HepG2 (cell line): ENCODE data around the gene GH2. TPM values are rescaled to one million over a fixed set of nuclear protein-coding genes. Genes with fewer than 3 reads are reported as not detected.

Experiments used
- AGO2 ChIP-seq: fragments of 200-400 bp; formaldehyde crosslinking; optimal IDR thresholded peaks from 2 replicates; pipeline ENCODE3; 2017; ENCODE audit warnings: mild to moderate bottlenecking, low read depth, low read length, moderate library complexity
- EHMT2 ChIP-seq: fragments of 200-600 bp; sonication (generic); IDR thresholded peaks from 2 replicates; pipeline ENCODE4 v1.7.0; 2017; ENCODE audit warnings: antibody characterized with exemption, low read depth, low read length, borderline replicate concordance
- EP300 ChIP-seq, 3 experiments: sonication (generic) in 1 of 3; formaldehyde crosslinking in 1 of 3; IDR thresholded peaks; 2 replicates each; pipeline versions ENCODE4 v1.5.1 to v1.6.1; 2011 to 2020; ENCODE audit warnings: low read depth in 2 of 3, low read length in 2 of 3, borderline replicate concordance in 1 of 3, improper control_type of control experiment in 1 of 3, mild to moderate bottlenecking in 1 of 3, missing genetic modification reagents in 1 of 3, moderate library complexity in 1 of 3
- ESRRA ChIP-seq: sonication (generic); formaldehyde crosslinking; IDR thresholded peaks from 2 replicates; pipeline ENCODE4 v1.5.1; 2020; ENCODE audit warnings: mild to moderate bottlenecking, low read depth, missing genetic modification reagents
- FOXA1 ChIP-seq, 2 experiments: fragments of 450-650 bp in 1 of 2; sonication (generic) in 1 of 2; formaldehyde crosslinking in 1 of 2; IDR thresholded peaks; 2 replicates each; pipeline versions ENCODE4 v1.4.0 to v1.6.1; 2016 to 2020; ENCODE audit warnings: missing genetic modification reagents in 1 of 2
- JARID2 ChIP-seq: sonication (generic); formaldehyde crosslinking; IDR thresholded peaks from 2 replicates; pipeline ENCODE4 v1.8.1; 2023; ENCODE audit warnings: missing genetic modification reagents, inconsistent platforms; ENCODE audit not compliant: insufficient replicate concordance
- MZF1 ChIP-seq: sonication (generic); formaldehyde crosslinking; IDR thresholded peaks from 2 replicates; pipeline ENCODE4 v1.8.1; 2023; ENCODE audit warnings: mild to moderate bottlenecking, missing genetic modification reagents, borderline replicate concordance
- RARG ChIP-seq: sonication (generic); formaldehyde crosslinking; IDR thresholded peaks from 2 replicates; pipeline ENCODE4 v1.4.0; 2020; ENCODE audit warnings: low read depth, mild to moderate bottlenecking, missing genetic modification reagents
- RBM22 ChIP-seq: fragments of 200-400 bp; formaldehyde crosslinking; optimal IDR thresholded peaks from 2 replicates; pipeline ENCODE3; 2017; ENCODE audit warnings: mild to moderate bottlenecking, low read length, moderate library complexity
- SIN3B ChIP-seq: fragments of 150-350 bp; IDR thresholded peaks from 2 replicates; pipeline ENCODE4 v1.6.1; 2014; ENCODE audit warnings: low read length
- TAF15 ChIP-seq: fragments of 200-400 bp; formaldehyde crosslinking; IDR thresholded peaks from one replicate; pipeline ENCODE4 v1.6.1; 2018; ENCODE audit warnings: mild to moderate bottlenecking, low read depth, low read length; ENCODE audit not compliant: poor library complexity, severe bottlenecking
- TRIM22 ChIP-seq: fragments of 450-650 bp; IDR thresholded peaks from 2 replicates; pipeline ENCODE4 v1.6.1; 2017
- YEATS4 ChIP-seq: sonication (generic); formaldehyde crosslinking; IDR thresholded peaks from 2 replicates; pipeline ENCODE4 v1.4.0; 2020; ENCODE audit warnings: missing genetic modification reagents, borderline replicate concordance
- ZBTB7B ChIP-seq: sonication (generic); formaldehyde crosslinking; IDR thresholded peaks from 2 replicates; pipeline ENCODE4 v1.4.0; 2020; ENCODE audit warnings: missing genetic modification reagents
- ZFP36L1 ChIP-seq: sonication (generic); formaldehyde crosslinking; IDR thresholded peaks from 2 replicates; pipeline ENCODE4 v1.8.0; 2022; ENCODE audit warnings: mild to moderate bottlenecking, missing genetic modification reagents, moderate library complexity
- ZNF331 ChIP-seq: sonication (generic); formaldehyde crosslinking; IDR thresholded peaks from 2 replicates; pipeline ENCODE4 v1.4.0; 2020; ENCODE audit warnings: missing genetic modification reagents
- ZNF552 ChIP-seq: sonication (generic); formaldehyde crosslinking; IDR thresholded peaks from 2 replicates; pipeline ENCODE4 v1.9.0; 2022; ENCODE audit warnings: missing genetic modification reagents, mild to moderate bottlenecking, borderline replicate concordance
- ZNF615 ChIP-seq: sonication (generic); formaldehyde crosslinking; IDR thresholded peaks from 2 replicates; pipeline ENCODE4 v1.5.0; 2020; ENCODE audit warnings: mild to moderate bottlenecking, missing genetic modification reagents, borderline replicate concordance
- ZNF616 ChIP-seq: sonication (generic); formaldehyde crosslinking; IDR thresholded peaks from 2 replicates; pipeline ENCODE4 v1.5.0; 2020; ENCODE audit warnings: low read depth, mild to moderate bottlenecking, missing genetic modification reagents
- ZNF652 ChIP-seq: IDR thresholded peaks from 2 replicates; pipeline ENCODE4 v1.6.1; 2016; ENCODE audit warnings: low read depth, borderline replicate concordance
- ZNF780A ChIP-seq: sonication (generic); formaldehyde crosslinking; IDR thresholded peaks from 2 replicates; pipeline ENCODE4 v1.8.0; 2022; ENCODE audit warnings: mild to moderate bottlenecking, missing genetic modification reagents, moderate library complexity
- ZSCAN20 ChIP-seq: sonication (generic); formaldehyde crosslinking; IDR thresholded peaks from 2 replicates; pipeline ENCODE4 v1.4.0; 2020; ENCODE audit warnings: missing genetic modification reagents, mild to moderate bottlenecking, borderline replicate concordance
- polyA plus RNA-seq, 8 experiments: library from polyadenylated mRNA; depleted of rRNA in 3 of 8; stranded (reverse) in 7 of 8; unstranded in 1 of 8; fragments of >200 nt; fragmentation: Illumina TruSeq in 4 of 8; extraction: Trizol in 4 of 8; gene quantifications; 2 replicates each; pipeline versions ENCODE4 v1.2.1 to v1.2.3, GENCODE V29; 2011 to 2016; ENCODE audit warnings: low read depth in 4 of 8, missing spikeins in 1 of 8, mixed read lengths in 1 of 8; ENCODE audit not compliant: insufficient read depth in 1 of 8
- total RNA-seq, 5 experiments: library from RNA; depleted of rRNA; stranded (reverse); fragments of >200 nt; fragmentation: Illumina TruSeq; extraction: Trizol; gene quantifications; 2 replicates each; pipeline ENCODE4 v1.2.3, GENCODE V29; 2016; ENCODE audit warnings: low read depth in 1 of 5
- TF ChIP-seq, protein P1 (sequence below): sonication (generic); formaldehyde crosslinking; IDR thresholded peaks from 2 replicates; pipeline ENCODE4 v1.4.0; 2020; ENCODE audit warnings: missing genetic modification reagents
- TF ChIP-seq, protein P2 (sequence below): sonication (generic); formaldehyde crosslinking; IDR thresholded peaks from 2 replicates; pipeline ENCODE4 v1.4.0; 2020; ENCODE audit warnings: missing genetic modification reagents, borderline replicate concordance

The GH2 gene
- total and polyA plus RNA-seq, 2 of the 13 experiments (the other 11 are each of a cell fraction or from before 2014, with no cell fraction given), result not detected

- peak; percentile 82; the same call in 1 of the 2 replicates for TF ChIP-seq ZNF616 (CRISPR knock-in tag)
- no peak for TF ChIP-seq EHMT2
- peak; percentile 96 for TF ChIP-seq ZNF780A (CRISPR knock-in tag)
- peak; percentile 77 for TF ChIP-seq SIN3B
- no peak for TF ChIP-seq FOXA1 (IDR thresholded peaks at IDR 0.05)
- peak; percentile 65 for TF ChIP-seq FOXA1 (CRISPR knock-in tag; IDR thresholded peaks at IDR 0.05)
- peak; percentile 81 for TF ChIP-seq RBM22
- TF ChIP-seq, protein P1, sequence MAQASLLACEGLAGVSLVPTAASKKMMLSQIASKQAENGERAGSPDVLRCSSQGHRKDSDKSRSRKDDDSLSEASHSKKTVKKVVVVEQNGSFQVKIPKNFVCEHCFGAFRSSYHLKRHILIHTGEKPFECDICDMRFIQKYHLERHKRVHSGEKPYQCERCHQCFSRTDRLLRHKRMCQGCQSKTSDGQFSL, result peak; percentile 72; the same call in 1 of the 2 replicates
- TF ChIP-seq AGO2, result no peak
- no peak for TF ChIP-seq RARG
- TF ChIP-seq ZSCAN20 (CRISPR knock-in tag), result peak; percentile 90
- TF ChIP-seq, protein P2, sequence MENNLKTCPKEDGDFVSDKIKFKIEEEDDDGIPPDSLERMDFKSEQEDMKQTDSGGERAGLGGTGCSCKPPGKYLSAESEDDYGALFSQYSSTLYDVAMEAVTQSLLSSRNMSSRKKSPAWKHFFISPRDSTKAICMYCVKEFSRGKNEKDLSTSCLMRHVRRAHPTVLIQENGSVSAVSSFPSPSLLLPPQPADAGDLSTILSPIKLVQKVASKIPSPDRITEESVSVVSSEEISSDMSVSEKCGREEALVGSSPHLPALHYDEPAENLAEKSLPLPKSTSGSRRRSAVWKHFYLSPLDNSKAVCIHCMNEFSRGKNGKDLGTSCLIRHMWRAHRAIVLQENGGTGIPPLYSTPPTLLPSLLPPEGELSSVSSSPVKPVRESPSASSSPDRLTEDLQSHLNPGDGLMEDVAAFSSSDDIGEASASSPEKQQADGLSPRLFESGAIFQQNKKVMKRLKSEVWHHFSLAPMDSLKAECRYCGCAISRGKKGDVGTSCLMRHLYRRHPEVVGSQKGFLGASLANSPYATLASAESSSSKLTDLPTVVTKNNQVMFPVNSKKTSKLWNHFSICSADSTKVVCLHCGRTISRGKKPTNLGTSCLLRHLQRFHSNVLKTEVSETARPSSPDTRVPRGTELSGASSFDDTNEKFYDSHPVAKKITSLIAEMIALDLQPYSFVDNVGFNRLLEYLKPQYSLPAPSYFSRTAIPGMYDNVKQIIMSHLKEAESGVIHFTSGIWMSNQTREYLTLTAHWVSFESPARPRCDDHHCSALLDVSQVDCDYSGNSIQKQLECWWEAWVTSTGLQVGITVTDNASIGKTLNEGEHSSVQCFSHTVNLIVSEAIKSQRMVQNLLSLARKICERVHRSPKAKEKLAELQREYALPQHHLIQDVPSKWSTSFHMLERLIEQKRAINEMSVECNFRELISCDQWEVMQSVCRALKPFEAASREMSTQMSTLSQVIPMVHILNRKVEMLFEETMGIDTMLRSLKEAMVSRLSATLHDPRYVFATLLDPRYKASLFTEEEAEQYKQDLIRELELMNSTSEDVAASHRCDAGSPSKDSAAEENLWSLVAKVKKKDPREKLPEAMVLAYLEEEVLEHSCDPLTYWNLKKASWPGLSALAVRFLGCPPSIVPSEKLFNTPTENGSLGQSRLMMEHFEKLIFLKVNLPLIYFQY, result peak; percentile 100
- peak; percentile 57 to 78; a peak in 3 of 4 replicates for TF ChIP-seq EP300 (IDR thresholded peaks at IDR 0.05; ENCODE audit: low read depth in 2 of 2, low read length in 2 of 2)
- TF ChIP-seq EP300 (CRISPR knock-in tag; IDR thresholded peaks at IDR 0.05; ENCODE audit: borderline replicate concordance), result no peak
- TF ChIP-seq ZNF331 (CRISPR knock-in tag), result peak; percentile 96
- peak; percentile 85 for TF ChIP-seq ZNF552 (CRISPR knock-in tag)
- no peak for TF ChIP-seq TRIM22
- peak; percentile 95 for TF ChIP-seq JARID2 (CRISPR knock-in tag)
- TF ChIP-seq MZF1 (CRISPR knock-in tag), result no peak
- peak; percentile 98 for TF ChIP-seq YEATS4 (CRISPR knock-in tag)
- peak; percentile 63; the same call in 1 of the 2 replicates for TF ChIP-seq ZFP36L1 (CRISPR knock-in tag)
- TF ChIP-seq ZNF615 (CRISPR knock-in tag), result no peak
- peak; percentile 88 for TF ChIP-seq ZBTB7B (CRISPR knock-in tag)
- TF ChIP-seq ESRRA (CRISPR knock-in tag), result peak; percentile 80
- peak; percentile 9; the same call in 1 of the 2 replicates for TF ChIP-seq ZNF652 (CRISPR knock-in tag)
- TF ChIP-seq TAF15, result peak; percentile 87
These were observed 39.0 kb downstream of the GH2 start, which contains the start of gene SMARCD2 (continued) for GRCh38 chr17:63842540-63843386.
